CD4-positive, alpha-beta T cell treated with Interleukin-15 for 4 hours (primary cell): ENCODE results near the gene GPR62.
A peak's percentile ranks its signal among the peaks of the same experiment; 100 is the strongest.

ENCODE experiments used
- DNase-seq: peaks from one replicate; pipeline ENCODE4 v3.0.0-alpha.2; 2020; ENCODE audit warnings: low spot score

The GPR62 gene

GRCh38 chr3:51955893-51956770 lies 951 bp downstream of the GPR62 start:
- DNase-seq, result peak; percentile 10

- DNase-seq, result no peak
Measured at GRCh38 chr3:51957520-51958205, 2.5 kb downstream of the GPR62 start.

GRCh38 chr3:51958603-51959521 lies 3.7 kb downstream of the GPR62 start:
- DNase-seq, result no peak

- no peak for DNase-seq
Measured at GRCh38 chr3:51959651-51960050, 4.5 kb downstream of the GPR62 start.

- no peak for DNase-seq
Measured at GRCh38 chr3:51960386-51960785, 5.2 kb downstream of the GPR62 start.

- DNase-seq, result no peak
Measured at GRCh38 chr3:51961011-51961410, 5.8 kb downstream of the GPR62 start.

- DNase-seq, result no peak
Measured at GRCh38 chr3:51961602-51962569, 6.7 kb downstream of the GPR62 start.

GRCh38 chr3:51962854-51963530 lies 7.8 kb downstream of the GPR62 start:
- DNase-seq, result no peak

GRCh38 chr3:51963951-51964451 lies 8.8 kb downstream of the GPR62 start:
- DNase-seq, result no peak

- no peak for DNase-seq
Measured at GRCh38 chr3:51964521-51964920, 9.3 kb downstream of the GPR62 start.

GRCh38 chr3:51966016-51966415 lies 10.8 kb downstream of the GPR62 start:
- no peak for DNase-seq

GRCh38 chr3:51966486-51966885 lies 11.3 kb downstream of the GPR62 start:
- DNase-seq, result no peak

- no peak for DNase-seq
Measured at GRCh38 chr3:51966922-51967383, 11.8 kb downstream of the GPR62 start.

- DNase-seq, result peak; percentile 15
Measured at GRCh38 chr3:51967384-51968169, 12.4 kb downstream of the GPR62 start, which contains the start of gene PCBP4. TSS of gene PCBP4 (minus strand) at chr3:51967454. CDS start at chr3:51961240, 6,214 bp downstream.

- DNase-seq, result no peak
Measured at GRCh38 chr3:51968170-51968775, 13.1 kb downstream of the GPR62 start.

- no peak for DNase-seq
Measured at GRCh38 chr3:51968883-51969678, 13.9 kb downstream of the GPR62 start.

- no peak for DNase-seq
Measured at GRCh38 chr3:51969841-51970240, 14.7 kb downstream of the GPR62 start.
